NCI-H2081 (cell line): Measurements from ENCODE around the gene AADACL4.
"Not testable (repeated sequence)": the region's sequence is repeated elsewhere in the genome, so short reads cannot be mapped to it uniquely, and the experiment has no call there.

Experiments used
- DNase-seq, 2 experiments: peaks; one replicate each; lab custom pipeline; 2025; lab: John Stamatoyannopoulos, UW

AADACL4 gene

GRCh38 chr1:12712076-12712475 is 68.2 kb downstream of the AADACL4 start:
- DNase-seq = no peak

- DNase-seq = no peak
These were observed 69.0 kb downstream of the AADACL4 start for GRCh38 chr1:12712929-12713328.

- not testable (repeated sequence) for DNase-seq
These were observed 69.8 kb downstream of the AADACL4 start for GRCh38 chr1:12713651-12714050.

- DNase-seq = no peak
These were observed 71.0 kb downstream of the AADACL4 start for GRCh38 chr1:12714710-12715475.

- DNase-seq = no peak
These were observed 72.1 kb downstream of the AADACL4 start, which contains the start of gene AADACL3 for GRCh38 chr1:12715896-12716437. AADACL3 (plus strand) TSS chr1:12716110; CDS start chr1:12716177, 67 bp downstream.
